Measurements from ENCODE around the gene ANKH.

Gene ANKH

DNA sequence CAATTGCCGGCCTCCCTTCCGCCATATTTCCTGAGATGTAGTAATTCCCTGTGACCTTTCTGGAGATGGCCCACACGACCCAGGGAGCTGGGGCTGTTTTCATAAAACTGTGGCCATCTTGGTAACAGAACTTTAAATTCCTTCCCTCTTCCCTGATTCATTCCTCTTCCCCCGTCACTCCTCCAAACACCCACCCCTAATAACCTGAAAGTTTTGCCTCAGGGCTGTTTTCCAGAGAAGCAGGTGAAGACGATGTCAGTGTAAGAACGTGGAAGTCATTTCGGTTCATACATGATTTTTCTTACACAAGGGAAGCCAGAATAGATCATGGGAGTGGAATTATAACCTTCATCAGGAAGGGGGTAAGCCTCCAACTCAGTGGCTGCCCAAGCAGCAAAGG is 40.6 kb upstream of the ANKH start:
- Histone ChIP-seq H3K18ac (ENCODE audit: low read length) (no peak overlapping the region), H3K4me2 (ENCODE audit: low read length) (no peak overlapping the region), H2AFZ (ENCODE audit: insufficient read depth, low read length, poor library complexity) (no peak overlapping the region), H3K36me3 (ENCODE audit: control insufficient read depth in 1 of 2, insufficient read depth in 2 of 2, low read length in 2 of 2) (no peaks in the 10 kb centered on the region), H2BK12ac (ENCODE audit: low read length) (no peak overlapping the region), H4K91ac (ENCODE audit: low read depth, low read length) (no peak overlapping the region), H4K8ac (ENCODE audit: low read depth, low read length) (no peak overlapping the region), H2BK5ac (ENCODE audit: low read depth, low read length, poor library complexity) (no peak overlapping the region), H4K12ac (ENCODE audit: low read depth, low read length) (no peak overlapping the region), H3K23ac (ENCODE audit: low read length) (no peak overlapping the region), H2BK120ac (ENCODE audit: insufficient read depth, low read length, poor library complexity) (no peak overlapping the region), H3K4me3 (ENCODE audit: low read depth, low read length) (no peak overlapping the region), H3K9ac (ENCODE audit: low read length) (no peak overlapping the region), H3K79me1 (ENCODE audit: low read length) (no peaks in the 10 kb centered on the region), H3K27me3 (ENCODE audit: insufficient read depth, low read length) (no peaks in the 10 kb centered on the region), H3K14ac (ENCODE audit: low read length) (no peak overlapping the region), H3K4ac (ENCODE audit: low read depth, low read length) (no peak overlapping the region), H3K4me1 (ENCODE audit: control insufficient read depth in 1 of 2, insufficient read depth in 2 of 2, low read length in 2 of 2) (peaks cover 0 to 4% of the 10 kb centered on the region in 2 experiments), H3K79me2 (ENCODE audit: control insufficient read depth, insufficient read depth, low read length, poor library complexity) (no peaks in the 10 kb centered on the region), H2AK5ac (ENCODE audit: low read length) (no peak overlapping the region), H3K27ac (ENCODE audit: low read depth, low read length) (no peak overlapping the region), H3K9me3 (ENCODE audit: insufficient read depth, low read depth, low read length) (peaks cover 1% of the 10 kb centered on the region)
- peak; percentile 85 to 93 for DNase-seq
- WGBS (ENCODE audit: extremely low coverage, insufficient coverage, insufficient read length): no CpG with 5 or more reads among the region's 7 CpGs

- no CpG with 5 or more reads among the region's 2 CpGs for WGBS (ENCODE audit: extremely low coverage, insufficient coverage, insufficient read length)
- Histone ChIP-seq H3K23ac (ENCODE audit: low read length) (no peak overlapping the region), H3K36me3 (ENCODE audit: control insufficient read depth in 1 of 2, insufficient read depth in 2 of 2, low read length in 2 of 2) (no peaks in the 10 kb centered on the region), H3K79me2 (ENCODE audit: control insufficient read depth, insufficient read depth, low read length, poor library complexity) (no peaks in the 10 kb centered on the region), H3K27me3 (ENCODE audit: insufficient read depth, low read length) (no peaks in the 10 kb centered on the region), H3K27ac (ENCODE audit: low read depth, low read length) (no peak overlapping the region), H3K18ac (ENCODE audit: low read length) (no peak overlapping the region), H2AFZ (ENCODE audit: insufficient read depth, low read length, poor library complexity) (no peak overlapping the region), H3K9me3 (ENCODE audit: insufficient read depth, low read depth, low read length) (no peaks in the 10 kb centered on the region), H2AK5ac (ENCODE audit: low read length) (no peak overlapping the region), H3K79me1 (ENCODE audit: low read length) (no peaks in the 10 kb centered on the region), H2BK120ac (ENCODE audit: insufficient read depth, low read length, poor library complexity) (no peak overlapping the region), H3K4me3 (ENCODE audit: low read depth, low read length) (no peak overlapping the region), H3K4me1 (ENCODE audit: control insufficient read depth in 1 of 2, insufficient read depth in 2 of 2, low read length in 2 of 2) (peaks cover 0 to 4% of the 10 kb centered on the region in 2 experiments), H2BK5ac (ENCODE audit: low read depth, low read length, poor library complexity) (no peak overlapping the region), H3K9ac (ENCODE audit: low read length) (no peak overlapping the region), H3K14ac (ENCODE audit: low read length) (no peak overlapping the region), H4K8ac (ENCODE audit: low read depth, low read length) (no peak overlapping the region), H2BK12ac (ENCODE audit: low read length) (no peak overlapping the region), H4K91ac (ENCODE audit: low read depth, low read length) (no peak overlapping the region), H4K12ac (ENCODE audit: low read depth, low read length) (no peak overlapping the region), H3K4ac (ENCODE audit: low read depth, low read length) (no peak overlapping the region), H3K4me2 (ENCODE audit: low read length) (no peak overlapping the region)
- no peak for DNase-seq
These were observed 37.8 kb upstream of the ANKH start for GRCh38 chr5:14909369-14909768.

- no peak overlapping the region for H3K4me2 ChIP-seq (ENCODE audit: low read length)
- H3K27me3 ChIP-seq (ENCODE audit: insufficient read depth, low read length): no peaks in the 10 kb centered on the region
- H2BK12ac ChIP-seq (ENCODE audit: low read length): no peak overlapping the region
- no peak overlapping the region for H3K18ac ChIP-seq (ENCODE audit: low read length)
- no peak overlapping the region for H3K4me3 ChIP-seq (ENCODE audit: low read depth, low read length)
- H3K36me3 ChIP-seq (ENCODE audit: control insufficient read depth in 1 of 2, insufficient read depth in 2 of 2, low read length in 2 of 2): no peaks in the 10 kb centered on the region
- no peak overlapping the region for H2BK5ac ChIP-seq (ENCODE audit: low read depth, low read length, poor library complexity)
- H3K4ac ChIP-seq (ENCODE audit: low read depth, low read length): no peak overlapping the region
- H3K14ac ChIP-seq (ENCODE audit: low read length): no peak overlapping the region
- H2AFZ ChIP-seq (ENCODE audit: insufficient read depth, low read length, poor library complexity): no peak overlapping the region
- no peak overlapping the region for H4K8ac ChIP-seq (ENCODE audit: low read depth, low read length)
- DNase-seq: no peak
- peaks cover 0 to 4% of the 10 kb centered on the region in 2 experiments for H3K4me1 ChIP-seq (ENCODE audit: control insufficient read depth in 1 of 2, insufficient read depth in 2 of 2, low read length in 2 of 2)
- no peaks in the 10 kb centered on the region for H3K79me1 ChIP-seq (ENCODE audit: low read length)
- no peaks in the 10 kb centered on the region for H3K79me2 ChIP-seq (ENCODE audit: control insufficient read depth, insufficient read depth, low read length, poor library complexity)
- no peaks in the 10 kb centered on the region for H3K9me3 ChIP-seq (ENCODE audit: insufficient read depth, low read depth, low read length)
- no CpG with 5 or more reads among the region's 6 CpGs for WGBS (ENCODE audit: extremely low coverage, insufficient coverage, insufficient read length)
- H3K27ac ChIP-seq (ENCODE audit: low read depth, low read length): no peak overlapping the region
- no peak overlapping the region for H3K9ac ChIP-seq (ENCODE audit: low read length)
- H2AK5ac ChIP-seq (ENCODE audit: low read length): no peak overlapping the region
- H2BK120ac ChIP-seq (ENCODE audit: insufficient read depth, low read length, poor library complexity): no peak overlapping the region
- H3K23ac ChIP-seq (ENCODE audit: low read length): no peak overlapping the region
- no peak overlapping the region for H4K12ac ChIP-seq (ENCODE audit: low read depth, low read length)
- no peak overlapping the region for H4K91ac ChIP-seq (ENCODE audit: low read depth, low read length)
These were observed 36.6 kb upstream of the ANKH start for GRCh38 chr5:14908172-14908571.

DNA sequence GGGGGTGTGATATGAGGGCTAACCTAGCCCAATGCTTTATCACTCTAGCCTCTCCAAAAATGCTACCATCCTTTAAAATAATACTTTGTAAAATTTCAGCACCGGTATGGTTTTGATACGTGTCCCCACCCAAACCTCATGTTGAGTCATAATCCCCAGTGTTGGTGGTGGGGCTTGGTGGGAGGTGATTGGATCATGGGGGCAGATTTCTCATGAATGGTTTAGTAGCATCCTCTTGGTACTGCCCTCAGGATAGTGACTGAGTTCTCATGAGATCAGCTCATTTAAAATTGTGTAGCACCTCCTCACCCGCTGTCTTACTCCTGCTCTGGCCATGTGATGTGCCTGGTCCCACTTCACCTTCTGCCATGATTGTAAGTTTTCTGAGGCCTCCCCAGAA is 35.0 kb upstream of the ANKH start:
- no peaks in the 10 kb centered on the region for H3K79me2 ChIP-seq (ENCODE audit: control insufficient read depth, insufficient read depth, low read length, poor library complexity)
- H4K12ac ChIP-seq (ENCODE audit: low read depth, low read length): no peak overlapping the region
- WGBS (ENCODE audit: extremely low coverage, insufficient coverage, insufficient read length): no CpG with 5 or more reads among the region's 3 CpGs
- no peak overlapping the region for H3K4ac ChIP-seq (ENCODE audit: low read depth, low read length)
- no peak overlapping the region for H2BK120ac ChIP-seq (ENCODE audit: insufficient read depth, low read length, poor library complexity)
- no peak overlapping the region for H4K91ac ChIP-seq (ENCODE audit: low read depth, low read length)
- no peak overlapping the region for H2AFZ ChIP-seq (ENCODE audit: insufficient read depth, low read length, poor library complexity)
- H3K18ac ChIP-seq (ENCODE audit: low read length): no peak overlapping the region
- no peak overlapping the region for H3K23ac ChIP-seq (ENCODE audit: low read length)
- no peak for DNase-seq
- H3K4me2 ChIP-seq (ENCODE audit: low read length): no peak overlapping the region
- no peak overlapping the region for H3K9ac ChIP-seq (ENCODE audit: low read length)
- H4K8ac ChIP-seq (ENCODE audit: low read depth, low read length): no peak overlapping the region
- no peak overlapping the region for H2AK5ac ChIP-seq (ENCODE audit: low read length)
- no peak overlapping the region for H2BK12ac ChIP-seq (ENCODE audit: low read length)
- H3K4me3 ChIP-seq (ENCODE audit: low read depth, low read length): no peak overlapping the region
- no peaks in the 10 kb centered on the region for H3K79me1 ChIP-seq (ENCODE audit: low read length)
- no peak overlapping the region for H3K14ac ChIP-seq (ENCODE audit: low read length)
- no peak overlapping the region for H2BK5ac ChIP-seq (ENCODE audit: low read depth, low read length, poor library complexity)
- H3K9me3 ChIP-seq (ENCODE audit: insufficient read depth, low read depth, low read length): no peaks in the 10 kb centered on the region
- no peaks in the 10 kb centered on the region for H3K36me3 ChIP-seq (ENCODE audit: control insufficient read depth in 1 of 2, insufficient read depth in 2 of 2, low read length in 2 of 2)
- H3K4me1 ChIP-seq (ENCODE audit: control insufficient read depth in 1 of 2, insufficient read depth in 2 of 2, low read length in 2 of 2): peaks cover 2% of the 10 kb centered on the region in 2 experiments
- H3K27ac ChIP-seq (ENCODE audit: low read depth, low read length): no peak overlapping the region
- no peaks in the 10 kb centered on the region for H3K27me3 ChIP-seq (ENCODE audit: insufficient read depth, low read length)
